Measurements from ENCODE around the gene KCNC3.
"Not testable (repeated sequence)": the region's sequence is repeated elsewhere in the genome, so short reads cannot be mapped to it uniquely, and the experiment has no call there.

Gene KCNC3

GRCh38 chr19:50332244-50333038 lies 3.3 kb upstream of the KCNC3 start:
- H3K4me3 ChIP-seq (ENCODE audit: low read depth, low read length): no peak overlapping the region
- TF ChIP-seq CTCF (IDR thresholded peaks at IDR 0.05; ENCODE audit: low read depth, low read length): no peak

DNA sequence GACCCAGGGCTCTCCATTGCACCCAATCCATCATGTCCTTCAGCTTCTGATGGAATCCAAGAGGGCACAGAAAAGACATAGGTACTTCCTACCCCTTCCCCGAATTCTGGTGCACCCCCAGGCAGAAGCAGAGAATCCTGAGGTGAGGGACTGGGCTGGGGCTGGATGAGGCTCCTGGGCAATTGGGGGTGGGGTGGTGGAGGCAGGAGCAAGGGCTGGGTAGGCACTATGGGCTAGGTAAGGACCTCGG lies 2.7 kb upstream of the KCNC3 start:
- H3K4me3 ChIP-seq (ENCODE audit: low read depth, low read length): no peak overlapping the region
- TF ChIP-seq CTCF (IDR thresholded peaks at IDR 0.05; ENCODE audit: low read depth, low read length): no peak

- no peak for TF ChIP-seq CTCF (IDR thresholded peaks at IDR 0.05; ENCODE audit: low read depth, low read length)
- H3K4me3 ChIP-seq (ENCODE audit: low read depth, low read length): no peak overlapping the region
Observed at GRCh38 chr19:50331221-50331993, 2.2 kb upstream of the KCNC3 start.

DNA sequence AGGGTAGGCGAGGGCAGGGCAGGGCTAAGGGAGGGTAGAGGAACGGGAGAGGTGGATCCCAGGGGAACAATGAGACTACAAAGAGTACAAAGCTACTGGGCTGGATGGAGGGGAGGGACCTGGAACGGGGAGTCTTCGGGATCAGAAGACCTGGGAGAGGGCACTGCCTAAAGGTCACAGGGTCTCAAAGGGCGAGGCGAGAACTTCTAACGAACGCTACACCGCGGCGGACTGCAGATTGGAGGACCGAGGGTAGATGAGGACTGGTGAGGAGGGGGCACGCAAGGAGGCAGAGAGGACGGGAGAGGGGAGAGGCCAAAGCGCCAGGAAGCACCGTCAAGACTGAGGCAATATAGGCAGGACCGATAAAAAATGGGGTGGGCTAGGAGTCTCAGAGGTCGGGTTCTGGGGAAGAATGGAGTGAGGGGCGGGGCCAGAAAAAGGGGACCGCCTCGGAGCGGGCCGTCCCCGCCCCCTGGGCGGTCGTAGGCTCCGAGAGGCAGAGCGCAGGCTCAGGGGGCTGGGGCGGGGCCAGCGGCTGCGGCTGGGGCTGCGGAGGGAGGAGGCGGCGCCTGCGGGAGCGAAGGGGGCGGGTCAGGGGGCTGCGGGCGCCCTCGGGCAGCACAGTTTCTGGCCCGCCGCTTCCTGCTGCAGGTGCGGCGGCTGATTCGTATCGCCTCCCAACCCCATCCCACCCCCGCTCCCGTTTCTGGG lies 1.3 kb upstream of the KCNC3 start:
- TF ChIP-seq CTCF (IDR thresholded peaks at IDR 0.05; ENCODE audit: low read depth, low read length): no peak
- no peak overlapping the region for H3K4me3 ChIP-seq (ENCODE audit: low read depth, low read length)

DNA sequence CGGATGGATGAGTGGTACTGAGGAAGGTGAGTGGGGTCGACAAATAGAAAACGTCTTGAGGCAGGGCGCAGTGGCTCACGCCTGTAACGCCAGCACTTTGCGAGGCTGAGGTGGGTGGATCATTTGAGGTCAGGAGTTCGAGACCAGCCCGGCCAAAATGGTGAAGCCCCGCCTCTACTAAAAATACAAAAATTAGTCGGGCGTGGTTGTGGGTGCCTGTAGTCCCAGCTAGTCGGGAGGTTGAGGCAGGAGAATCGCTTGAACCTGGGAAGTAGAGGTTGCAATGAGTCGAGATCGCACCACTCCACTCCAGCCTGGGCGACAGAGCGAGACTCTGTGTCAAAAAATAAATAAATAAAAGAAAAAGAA lies 733 bp upstream of the KCNC3 start:
- not testable (repeated sequence) for H3K4me3 ChIP-seq (ENCODE audit: low read depth, low read length)

GRCh38 chr19:50328873-50329145 lies 368 bp downstream of the KCNC3 start:
- no peak for TF ChIP-seq CTCF (IDR thresholded peaks at IDR 0.05; ENCODE audit: low read depth, low read length)
- H3K4me3 ChIP-seq (ENCODE audit: low read depth, low read length): no peak overlapping the region

DNA sequence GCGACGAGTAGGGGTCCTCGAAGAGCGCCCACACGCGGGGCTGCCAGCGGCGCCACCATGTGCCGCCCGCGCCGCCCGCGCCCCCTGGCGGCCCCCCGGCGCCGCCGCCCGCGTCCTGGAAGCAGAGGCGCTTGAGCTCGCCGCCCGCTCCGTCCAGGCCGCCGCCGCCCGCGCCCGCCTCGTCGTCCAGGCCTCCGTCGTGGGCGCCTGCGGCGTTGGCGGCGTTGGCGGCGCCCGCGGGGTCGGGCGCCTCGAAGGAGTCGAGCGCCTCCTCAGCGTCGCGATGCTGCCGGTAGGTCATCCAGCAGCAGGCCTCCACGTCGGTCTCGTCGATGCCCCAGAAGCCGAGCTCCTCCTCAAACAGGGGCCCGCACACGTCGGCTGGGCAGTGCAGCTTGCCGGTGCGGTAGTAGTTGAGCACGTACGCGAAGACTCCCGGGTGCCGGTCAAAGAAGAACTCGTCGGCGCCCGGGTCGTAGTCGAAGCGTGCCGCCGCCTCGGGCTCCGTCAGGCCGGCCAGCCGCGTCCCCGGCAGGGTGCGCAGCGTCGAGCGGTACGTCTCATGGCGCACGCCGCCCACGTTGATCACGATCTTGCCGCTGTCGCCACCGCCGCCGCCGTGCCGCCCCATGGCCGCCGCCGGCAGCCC lies 829 bp downstream of the KCNC3 start:
- no peak overlapping the region for H3K4me3 ChIP-seq (ENCODE audit: low read depth, low read length)
- TF ChIP-seq CTCF (IDR thresholded peaks at IDR 0.05; ENCODE audit: low read depth, low read length): no peak

Measured in WI38 (cell line).